ENCODE results near the gene STK11IP.

- TF ChIP-seq GATA2 (IDR thresholded peaks at IDR 0.05; ENCODE audit: low read depth, low read length) (no peak), GATA3 (IDR thresholded peaks at IDR 0.05; ENCODE audit: low read depth, low read length) (no peak)
Measured at GRCh38 chr2:219574484-219575311, 23.0 kb upstream of the STK11IP start.
